Loucy (cell line): Measurements from ENCODE around the gene TGM5.

Experiments
- H2AFZ ChIP-seq: fragments of 200-600 bp; sonication (generic); 2 replicates; pipeline ENCODE4 v1.6.0; 2016; ENCODE audit warnings: antibody characterized with exemption, mild to moderate bottlenecking, low read length, moderate library complexity
- H3F3A ChIP-seq: fragments of 200-600 bp; 2 replicates; pipeline ENCODE4 v1.6.0; 2016; ENCODE audit warnings: antibody characterized with exemption, low read depth, mild to moderate bottlenecking
- H3K27me3 ChIP-seq: fragments of 200-600 bp; sonication (generic); 2 replicates; pipeline ENCODE4 v1.6.1; 2014; ENCODE audit warnings: low read length, mild to moderate bottlenecking; ENCODE audit not compliant: insufficient read depth, poor library complexity, severe bottlenecking
- H3K36me3 ChIP-seq: fragments of 200-600 bp; sonication (generic); 2 replicates; pipeline ENCODE4 v1.6.1; 2016; ENCODE audit warnings: low read length; ENCODE audit not compliant: insufficient read depth
- H3K4me1 ChIP-seq: fragments of 200-600 bp; sonication (generic); 2 replicates; pipeline ENCODE4 v1.5.1; 2014; ENCODE audit warnings: low read length, mild to moderate bottlenecking; ENCODE audit not compliant: insufficient read depth, poor library complexity, severe bottlenecking
- H3K4me2 ChIP-seq: fragments of 200-600 bp; sonication (generic); 2 replicates; pipeline ENCODE4 v1.6.0; 2014; ENCODE audit warnings: antibody characterized with exemption, low read length, low read depth, mild to moderate bottlenecking; ENCODE audit not compliant: poor library complexity, severe bottlenecking
- H3K4me3 ChIP-seq: fragments of 200-600 bp; sonication (generic); 2 replicates; pipeline ENCODE4 v1.5.1; 2014; ENCODE audit warnings: low read length, mild to moderate bottlenecking, mixed read lengths; ENCODE audit not compliant: poor library complexity, severe bottlenecking
- H3K79me2 ChIP-seq: fragments of 200-600 bp; sonication (generic); 2 replicates; pipeline ENCODE4 v1.6.1; 2014; ENCODE audit warnings: low read length; ENCODE audit not compliant: insufficient read depth
- H3K9ac ChIP-seq: fragments of 200-600 bp; sonication (generic); 2 replicates; pipeline ENCODE4 v1.6.0; 2014; ENCODE audit warnings: mild to moderate bottlenecking, low read depth, low read length, moderate library complexity; ENCODE audit not compliant: poor library complexity, severe bottlenecking
- H3K9me2 ChIP-seq: fragments of 200-600 bp; sonication (generic); replicated peaks from 2 replicates; pipeline ENCODE4 v1.6.1; 2016; ENCODE audit warnings: low read depth, low read length, mixed read lengths
- H3K9me3 ChIP-seq: fragments of 200-600 bp; sonication (generic); 2 replicates; pipeline ENCODE4 v1.6.1; 2014; ENCODE audit warnings: mild to moderate bottlenecking, antibody characterized with exemption, low read length, low read depth; ENCODE audit not compliant: insufficient read depth
- H4K20me1 ChIP-seq: fragments of 200-600 bp; sonication (generic); 2 replicates; pipeline ENCODE4 v1.6.0; 2014; ENCODE audit warnings: antibody characterized with exemption, low read length, mild to moderate bottlenecking; ENCODE audit not compliant: insufficient read depth, poor library complexity, severe bottlenecking
- EZH2phosphoT487 ChIP-seq: fragments of 200-600 bp; IDR thresholded peaks from 2 replicates; pipeline ENCODE4 v1.6.1; 2018; ENCODE audit warnings: antibody characterized with exemption, mild to moderate bottlenecking, moderate library complexity, borderline replicate concordance
- TF ChIP-seq, protein P1 (sequence below): fragments of 200-600 bp; sonication (generic); conservative IDR thresholded peaks from 2 replicates; pipeline ENCODE4 v1.5.1; 2014; ENCODE audit warnings: mild to moderate bottlenecking, antibody characterized with exemption, low read length

TGM5 gene

DNA sequence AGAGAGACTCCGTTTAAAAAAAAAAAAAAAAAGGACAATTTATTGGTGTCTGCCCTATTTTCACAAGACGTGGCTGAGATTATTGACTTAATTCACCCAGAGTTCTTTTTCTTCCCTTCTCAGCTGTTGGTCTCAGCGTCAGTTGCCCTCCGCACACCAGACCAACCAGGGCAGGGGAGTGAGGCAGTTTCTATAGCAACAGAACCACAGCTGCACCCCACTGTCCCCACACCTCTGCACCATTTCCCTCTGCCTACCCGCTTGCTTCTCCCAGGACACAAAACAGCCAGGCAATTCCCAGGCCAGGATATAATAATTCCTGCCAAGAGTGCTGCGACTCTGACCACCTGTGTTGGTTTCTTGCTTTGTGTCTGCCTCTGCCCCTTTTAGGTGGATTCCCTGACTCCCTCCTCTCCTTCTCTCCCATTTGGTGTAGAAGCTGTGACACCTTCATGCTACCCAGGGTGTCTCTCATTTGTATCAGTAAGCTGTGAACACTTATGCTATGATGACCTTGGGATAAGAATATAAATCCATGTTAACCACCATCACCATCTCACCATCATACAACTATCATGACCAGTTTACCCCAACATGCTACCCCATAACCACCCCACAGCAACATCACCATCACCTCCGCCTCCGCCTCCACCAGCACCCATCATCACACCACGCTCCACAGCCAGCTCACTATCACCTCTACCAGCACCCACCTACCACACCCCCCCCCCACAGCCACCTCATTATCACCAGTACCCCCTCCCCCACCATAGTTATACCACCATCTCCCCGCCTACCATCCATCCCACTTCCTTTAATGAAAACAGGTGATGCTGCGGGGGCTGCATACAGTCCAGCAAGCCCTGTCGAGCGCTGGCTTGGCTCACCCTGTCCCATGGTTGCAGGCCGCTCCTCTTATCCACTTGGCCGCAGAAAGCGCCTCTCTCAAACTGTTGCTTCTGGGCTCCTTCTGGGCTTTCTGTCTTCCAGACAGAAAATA lies 46.5 kb downstream of the TGM5 start:
- TF ChIP-seq, protein P1, sequence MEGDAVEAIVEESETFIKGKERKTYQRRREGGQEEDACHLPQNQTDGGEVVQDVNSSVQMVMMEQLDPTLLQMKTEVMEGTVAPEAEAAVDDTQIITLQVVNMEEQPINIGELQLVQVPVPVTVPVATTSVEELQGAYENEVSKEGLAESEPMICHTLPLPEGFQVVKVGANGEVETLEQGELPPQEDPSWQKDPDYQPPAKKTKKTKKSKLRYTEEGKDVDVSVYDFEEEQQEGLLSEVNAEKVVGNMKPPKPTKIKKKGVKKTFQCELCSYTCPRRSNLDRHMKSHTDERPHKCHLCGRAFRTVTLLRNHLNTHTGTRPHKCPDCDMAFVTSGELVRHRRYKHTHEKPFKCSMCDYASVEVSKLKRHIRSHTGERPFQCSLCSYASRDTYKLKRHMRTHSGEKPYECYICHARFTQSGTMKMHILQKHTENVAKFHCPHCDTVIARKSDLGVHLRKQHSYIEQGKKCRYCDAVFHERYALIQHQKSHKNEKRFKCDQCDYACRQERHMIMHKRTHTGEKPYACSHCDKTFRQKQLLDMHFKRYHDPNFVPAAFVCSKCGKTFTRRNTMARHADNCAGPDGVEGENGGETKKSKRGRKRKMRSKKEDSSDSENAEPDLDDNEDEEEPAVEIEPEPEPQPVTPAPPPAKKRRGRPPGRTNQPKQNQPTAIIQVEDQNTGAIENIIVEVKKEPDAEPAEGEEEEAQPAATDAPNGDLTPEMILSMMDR, result no peak
- no peak for TF ChIP-seq EZH2phosphoT487
- H3K79me2 ChIP-seq, result no peaks in the 10 kb centered on the region
- H2AFZ ChIP-seq, result no peak overlapping the region
- no peaks in the 10 kb centered on the region for H4K20me1 ChIP-seq
- no peaks in the 10 kb centered on the region for H3K27me3 ChIP-seq
- no peaks in the 10 kb centered on the region for H3F3A ChIP-seq
- no peak overlapping the region for H3K9ac ChIP-seq
- peaks cover 18% of the 10 kb centered on the region for H3K4me1 ChIP-seq
- no peaks in the 10 kb centered on the region for H3K9me2 ChIP-seq
- H3K4me3 ChIP-seq, result no peak overlapping the region
- H3K36me3 ChIP-seq, result no peaks in the 10 kb centered on the region
- no peaks in the 10 kb centered on the region for H3K9me3 ChIP-seq
- no peak overlapping the region for H3K4me2 ChIP-seq

DNA sequence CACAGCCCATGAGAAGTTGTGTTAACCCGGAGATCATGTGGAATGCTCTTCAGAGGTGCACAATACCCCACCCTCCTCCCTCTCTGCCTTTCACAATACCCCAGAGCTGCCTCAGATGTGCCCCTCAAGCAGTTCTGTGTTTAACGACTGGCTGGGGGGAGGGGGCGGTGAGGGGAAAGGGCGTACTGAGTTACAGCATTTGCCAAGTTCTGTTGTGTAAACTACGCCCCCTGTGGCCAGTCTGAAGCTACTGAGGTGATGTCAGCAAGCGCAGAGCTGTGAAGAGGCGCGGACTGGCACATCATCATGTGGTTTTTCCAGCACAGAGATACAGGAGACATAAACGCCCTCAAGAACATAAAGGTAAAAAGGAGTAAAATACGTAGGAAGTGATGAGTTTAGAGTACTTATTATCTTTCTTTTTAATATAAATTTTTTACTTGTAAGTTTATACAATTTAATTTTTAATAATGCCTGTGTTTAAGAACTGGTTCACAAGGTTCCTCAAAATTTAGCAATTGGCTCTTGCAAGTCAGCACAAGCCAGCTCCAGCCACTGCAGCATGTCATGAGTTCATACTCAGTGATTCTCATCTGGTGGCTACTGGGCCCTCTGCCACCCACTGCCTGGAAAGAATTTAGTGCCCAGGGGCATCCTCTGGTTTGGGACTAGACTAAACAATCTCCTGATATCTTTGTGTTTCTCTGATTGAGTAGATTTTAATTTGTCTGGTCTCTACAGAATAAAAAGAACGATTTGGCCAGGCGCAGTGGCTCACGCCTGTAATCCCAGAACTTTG lies 47.6 kb downstream of the TGM5 start:
- H3K4me3 ChIP-seq, result no peak overlapping the region
- H2AFZ ChIP-seq, result no peak overlapping the region
- peaks cover 18% of the 10 kb centered on the region for H3K4me1 ChIP-seq
- TF ChIP-seq, protein P1, result peak; percentile 40; the same call in 1 of the 2 replicates
- TF ChIP-seq EZH2phosphoT487, result no peak
- H3K4me2 ChIP-seq, result no peak overlapping the region
- no peaks in the 10 kb centered on the region for H3K9me2 ChIP-seq
- H3K79me2 ChIP-seq, result no peaks in the 10 kb centered on the region
- no peaks in the 10 kb centered on the region for H3K9me3 ChIP-seq
- no peaks in the 10 kb centered on the region for H3K36me3 ChIP-seq
- H3K9ac ChIP-seq, result no peak overlapping the region
- H3F3A ChIP-seq, result no peaks in the 10 kb centered on the region
- no peaks in the 10 kb centered on the region for H3K27me3 ChIP-seq
- no peaks in the 10 kb centered on the region for H4K20me1 ChIP-seq

DNA sequence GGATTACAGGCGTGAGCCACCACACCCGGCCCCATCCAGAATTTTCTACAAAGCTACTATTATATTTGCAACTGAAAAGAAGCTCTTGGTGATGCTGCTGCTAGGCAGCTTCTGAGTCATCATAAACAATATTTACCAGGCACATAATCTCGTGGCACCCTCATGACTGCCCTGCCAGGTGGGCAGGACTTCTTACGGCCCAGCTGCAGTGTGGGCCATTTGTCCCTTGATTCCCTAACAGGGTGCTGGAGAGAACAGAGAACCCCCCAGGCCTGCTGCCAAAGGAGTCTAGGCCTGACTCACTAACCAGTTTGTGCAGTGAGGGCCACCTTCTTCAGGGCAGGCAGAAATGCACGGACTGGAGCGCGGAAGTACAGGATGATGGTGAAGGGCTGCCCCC lies 50.8 kb downstream of the TGM5 start:
- Histone ChIP-seq H3K9me3 (no peaks in the 10 kb centered on the region), H4K20me1 (no peaks in the 10 kb centered on the region), H3K4me2 (no peak overlapping the region), H3K4me3 (no peak overlapping the region), H3K27me3 (no peaks in the 10 kb centered on the region), H3K9me2 (no peaks in the 10 kb centered on the region), H3K36me3 (no peaks in the 10 kb centered on the region), H3F3A (no peaks in the 10 kb centered on the region), H3K4me1 (peaks cover 16% of the 10 kb centered on the region), H3K9ac (no peak overlapping the region), H3K79me2 (no peaks in the 10 kb centered on the region), H2AFZ (no peak overlapping the region)
- TF ChIP-seq EZH2phosphoT487, result no peak
- TF ChIP-seq, protein P1, result no peak
